ENCODE results near the gene STK11.

Gene STK11

GRCh38 chr19:1269065-1269477, 63.5 kb downstream of the STK11 start, which contains the start of gene CIRBP:
TSS of gene CIRBP (plus strand) at chr19:1269332. CDS start at chr19:1270934, 1,602 bp downstream.
- peak; percentile 99 for DNase-seq (ENCODE audit: low spot score)
- no peak for TF ChIP-seq CTCF (IDR thresholded peaks at IDR 0.05; ENCODE audit: extremely low read depth, missing control alignments)

GRCh38 chr19:1269478-1270212, 64.1 kb downstream of the STK11 start:
- DNase-seq (ENCODE audit: low spot score) = peak; percentile 93
- TF ChIP-seq CTCF (IDR thresholded peaks at IDR 0.05; ENCODE audit: extremely low read depth, missing control alignments) = no peak

GRCh38 chr19:1270213-1270853, 64.8 kb downstream of the STK11 start:
- DNase-seq (ENCODE audit: low spot score) = no peak
- TF ChIP-seq CTCF (IDR thresholded peaks at IDR 0.05; ENCODE audit: extremely low read depth, missing control alignments) = no peak

- no peak for DNase-seq (ENCODE audit: low spot score)
- no peak for TF ChIP-seq CTCF (IDR thresholded peaks at IDR 0.05; ENCODE audit: extremely low read depth, missing control alignments)
These were observed 65.4 kb downstream of the STK11 start for GRCh38 chr19:1270854-1271527.

GRCh38 chr19:1271528-1272422, 66.2 kb downstream of the STK11 start:
- no peak for TF ChIP-seq CTCF (IDR thresholded peaks at IDR 0.05; ENCODE audit: extremely low read depth, missing control alignments)
- no peak for DNase-seq (ENCODE audit: low spot score)

GRCh38 chr19:1272423-1273262, 67.1 kb downstream of the STK11 start:
- no peak for DNase-seq (ENCODE audit: low spot score)

More at GRCh38 chr19:1272423-1273262, 67.1 kb downstream of the STK11 start:
- TF ChIP-seq CTCF (IDR thresholded peaks at IDR 0.05; ENCODE audit: extremely low read depth, missing control alignments) = no peak

Measured in GM20000 (cell line).